CD4-positive, alpha-beta T cell (primary cell): Measurements from ENCODE around the gene RBM18. TPM values are rescaled to one million over a fixed set of nuclear protein-coding genes. Genes with fewer than 3 reads are reported as not detected.

Experiments
- ATAC-seq: fragments of 200-7000 bp; cut with Tn5 transposase; one replicate; pipeline ENCODE4 v1.10.0; 2022; ENCODE audit warnings: mild to moderate bottlenecking; ENCODE audit not compliant: poor library complexity
- CTCF ChIA-PET: fragments of 350-600 bp; sonication (Branson Sonifier 250); formaldehyde crosslinking; loops from one replicate; lab custom pipeline; 2021; ENCODE audit warnings: antibody characterized with exemption, inconsistent platforms; lab: Charles Lee
- POLR2A ChIA-PET: fragments of 350-600 bp; sonication (Branson Sonifier 250); formaldehyde crosslinking; loops from one replicate; lab custom pipeline; 2021; ENCODE audit warnings: antibody characterized with exemption, inconsistent platforms; lab: Charles Lee
- DNase-seq, 14 experiments: peaks; one replicate each; pipeline ENCODE4 v3.0.0-alpha.2; 2013 to 2020; ENCODE audit warnings: mixed read lengths in 2 of 14
- H3K27ac ChIP-seq, 2 donors: one replicate each; pipeline versions ENCODE4 v1.5.1 to v1.7.0; 2013; ENCODE audit warnings: low read length in 2 of 2, low read depth in 1 of 2, mild to moderate bottlenecking in 1 of 2
- H3K27me3 ChIP-seq, 2 experiments: 1 replicate in 1 of 2; 2 replicates in 1 of 2; pipeline versions ENCODE4 v1.6.1 to v1.7.0; 2013; ENCODE audit warnings: low read length in 2 of 2, control low read depth in 1 of 2, mild to moderate bottlenecking in 1 of 2, moderate library complexity in 1 of 2; ENCODE audit not compliant: insufficient read depth in 2 of 2, control insufficient read depth in 1 of 2
- H3K36me3 ChIP-seq: one replicate; pipeline ENCODE4 v1.6.1; 2013; ENCODE audit warnings: low read length, control low read depth; ENCODE audit not compliant: insufficient read depth
- H3K4me1 ChIP-seq: one replicate; pipeline ENCODE4 v1.6.1; 2013; ENCODE audit warnings: low read length, control low read depth; ENCODE audit not compliant: insufficient read depth
- H3K4me3 ChIP-seq: one replicate; pipeline ENCODE4 v1.5.1; 2013; ENCODE audit warnings: mild to moderate bottlenecking, low read length, moderate library complexity
- H3K9me3 ChIP-seq, 2 experiments: 1 replicate in 1 of 2; 2 replicates in 1 of 2; pipeline versions ENCODE4 v1.6.1 to v1.7.0; 2013; ENCODE audit warnings: low read length in 2 of 2, mild to moderate bottlenecking in 2 of 2, control low read depth in 1 of 2, moderate library complexity in 1 of 2; ENCODE audit not compliant: control insufficient read depth in 1 of 2, insufficient read depth in 1 of 2
- H3K27ac Mint-ChIP-seq: one replicate; pipeline ENCODE4 v1.8.0; 2020; ENCODE audit warnings: mixed read lengths
- H3K27me3 Mint-ChIP-seq: one replicate; pipeline ENCODE4 v1.8.0; 2021; ENCODE audit warnings: mixed read lengths
- H3K36me3 Mint-ChIP-seq: one replicate; pipeline ENCODE4 v1.8.0; 2021; ENCODE audit warnings: low read depth, mixed read lengths
- H3K4me1 Mint-ChIP-seq: one replicate; pipeline ENCODE4 v1.8.0; 2021; ENCODE audit warnings: low read depth, mixed read lengths
- H3K4me3 Mint-ChIP-seq: one replicate; pipeline ENCODE4 v1.8.0; 2020; ENCODE audit warnings: mild to moderate bottlenecking, mixed read lengths
- H3K9me3 Mint-ChIP-seq: one replicate; pipeline ENCODE4 v1.8.0; 2020; ENCODE audit warnings: mixed read lengths
- intact Hi-C, 2 experiments: fragments of 100-400 bp; cut with DNase I in 1 of 2; cut with micrococcal nuclease in 1 of 2; formaldehyde crosslinking; loops; one replicate each; pipeline versions ENCODE4 v1.15.1 to v1.9.0; 2023 to 2025; cut with DNase I, micrococcal nuclease
- total RNA-seq, 174 experiments: library from RNA in 2 of 174; stranded (reverse) in 2 of 174; gene quantifications; one replicate each; pipeline ENCODE4 v1.2.3 and lab custom pipeline; 2021 to 2026
- TF ChIP-seq, protein P1 (sequence below): fragments of 200-600 bp; IDR thresholded peaks from one replicate; pipeline ENCODE4 v1.8.0; 2022; ENCODE audit warnings: antibody characterized with exemption, mild to moderate bottlenecking

Gene RBM18
- total RNA-seq, 2 experiments from 2014 or later = 25.9 to 27.0 TPM

DNA sequence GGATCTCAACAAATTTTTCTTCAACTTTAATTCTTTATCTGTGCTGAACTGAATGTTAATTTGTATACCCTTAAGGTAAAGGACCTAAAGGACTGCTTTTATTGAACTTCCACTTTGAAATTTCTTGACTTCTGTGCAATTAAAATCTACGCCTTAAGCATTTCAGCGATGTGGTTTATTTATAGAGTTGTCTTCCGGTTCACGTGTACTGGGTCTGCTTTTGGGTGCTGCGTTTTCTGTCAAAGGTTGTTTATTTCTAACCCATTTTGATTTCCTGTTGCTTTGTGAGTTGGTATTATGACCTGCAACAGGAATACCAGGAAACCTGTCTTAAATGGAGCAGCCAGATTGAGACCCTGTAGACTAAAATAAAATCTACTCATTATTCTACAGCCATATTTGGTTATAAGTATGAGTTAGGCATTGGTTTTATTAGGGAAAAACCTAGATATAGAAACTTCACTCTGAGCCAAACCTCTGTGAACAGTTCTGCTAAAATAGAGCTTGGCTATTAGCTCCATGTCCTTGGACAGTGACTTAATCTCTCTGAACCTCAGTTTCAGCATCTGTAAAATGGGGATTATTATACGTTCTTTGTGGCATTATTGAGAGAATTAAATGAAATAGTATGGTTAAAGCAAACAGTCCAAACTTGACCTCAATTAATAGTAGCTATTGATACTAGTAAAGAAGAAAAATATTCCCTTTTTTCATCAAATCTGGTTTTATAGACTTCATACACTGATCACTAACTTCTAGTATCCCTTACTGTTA, 3.6 kb upstream of the RBM18 start:
- Histone ChIP-seq H3K27me3 (no peaks in the 10 kb centered on the region), H3K36me3 (peaks cover 5% of the 10 kb centered on the region), H3K4me1 (peaks cover 18% of the 10 kb centered on the region), H3K4me3 (no peak overlapping the region), H3K9me3 (no peaks in the 10 kb centered on the region), H3K27ac (no peak overlapping the region)
- H3K4me1 Mint-ChIP-seq = peaks cover 78% of the 10 kb centered on the region
- ChIA-PET CTCF (no interaction called here), POLR2A (no interaction called here)
- TF ChIP-seq, protein P1, sequence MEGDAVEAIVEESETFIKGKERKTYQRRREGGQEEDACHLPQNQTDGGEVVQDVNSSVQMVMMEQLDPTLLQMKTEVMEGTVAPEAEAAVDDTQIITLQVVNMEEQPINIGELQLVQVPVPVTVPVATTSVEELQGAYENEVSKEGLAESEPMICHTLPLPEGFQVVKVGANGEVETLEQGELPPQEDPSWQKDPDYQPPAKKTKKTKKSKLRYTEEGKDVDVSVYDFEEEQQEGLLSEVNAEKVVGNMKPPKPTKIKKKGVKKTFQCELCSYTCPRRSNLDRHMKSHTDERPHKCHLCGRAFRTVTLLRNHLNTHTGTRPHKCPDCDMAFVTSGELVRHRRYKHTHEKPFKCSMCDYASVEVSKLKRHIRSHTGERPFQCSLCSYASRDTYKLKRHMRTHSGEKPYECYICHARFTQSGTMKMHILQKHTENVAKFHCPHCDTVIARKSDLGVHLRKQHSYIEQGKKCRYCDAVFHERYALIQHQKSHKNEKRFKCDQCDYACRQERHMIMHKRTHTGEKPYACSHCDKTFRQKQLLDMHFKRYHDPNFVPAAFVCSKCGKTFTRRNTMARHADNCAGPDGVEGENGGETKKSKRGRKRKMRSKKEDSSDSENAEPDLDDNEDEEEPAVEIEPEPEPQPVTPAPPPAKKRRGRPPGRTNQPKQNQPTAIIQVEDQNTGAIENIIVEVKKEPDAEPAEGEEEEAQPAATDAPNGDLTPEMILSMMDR = no peak
- intact Hi-C loops = loop anchor here (5.0 to 10.0 kb wide), 5 partner anchors 554 to 1683 kb away; partner anchors contain the start of genes CDK5RAP2 (in 1 of the 2), PDCL (in 1 of the 2), RC3H2 (in 1 of the 2) and ZBTB26 (in 1 of the 2)
- ATAC-seq (no peak), DNase-seq (peak in 1 of 14 experiments; percentile 11)
- peak overlapping the region; percentile 79 for H3K4me3 Mint-ChIP-seq
- H3K9me3 Mint-ChIP-seq = no peaks in the 10 kb centered on the region
- peaks cover 46% of the 10 kb centered on the region for H3K36me3 Mint-ChIP-seq
- H3K27me3 Mint-ChIP-seq = no peaks in the 10 kb centered on the region
- H3K27ac Mint-ChIP-seq = peak overlapping the region; percentile 76

DNA sequence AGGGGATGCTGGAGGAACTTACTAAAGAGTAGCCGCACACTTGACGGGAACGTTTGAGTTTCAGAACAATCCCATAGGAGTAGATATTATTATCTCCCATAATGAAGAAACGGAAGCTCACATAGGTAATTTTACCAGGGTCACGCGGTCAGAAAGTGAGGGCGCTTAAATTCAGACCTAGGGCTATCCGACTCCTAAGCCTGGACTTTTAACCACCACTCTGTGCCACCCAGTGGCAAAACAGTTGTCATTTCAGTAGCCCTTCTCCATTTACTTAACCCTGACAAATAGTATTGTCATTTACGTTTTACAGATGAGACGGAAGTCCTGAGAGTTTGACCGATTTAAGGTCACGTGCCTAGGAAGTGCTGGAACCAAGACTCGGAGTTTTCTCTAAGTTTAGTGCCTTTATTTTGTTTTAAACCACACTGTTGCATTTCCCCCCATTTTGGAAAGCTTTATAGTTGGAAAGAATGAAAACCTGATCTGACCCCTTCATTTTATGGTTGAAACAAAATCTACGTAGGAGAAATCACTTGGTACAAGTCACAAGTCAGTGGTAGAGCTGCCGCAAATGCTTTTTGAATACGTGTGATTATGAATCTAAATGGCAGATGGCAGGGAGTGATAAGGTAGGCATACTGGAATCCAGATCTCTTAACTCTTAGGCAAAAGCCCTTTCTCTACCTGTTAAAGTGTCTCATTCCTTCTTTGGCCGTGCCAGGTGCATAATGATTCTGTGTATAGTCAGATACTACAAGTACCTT, 692 bp upstream of the RBM18 start:
- Mint-ChIP-seq H3K27me3 (no peaks in the 10 kb centered on the region), H3K9me3 (no peaks in the 10 kb centered on the region), H3K4me1 (peaks cover 76% of the 10 kb centered on the region), H3K27ac (peak overlapping the region; percentile 94), H3K4me3 (peak overlapping the region; percentile 90), H3K36me3 (peaks cover 36% of the 10 kb centered on the region)
- peak; percentile 22 for ATAC-seq
- Histone ChIP-seq H3K4me3 (peak overlapping the region; percentile 86), H3K36me3 (peaks cover 17% of the 10 kb centered on the region), H3K27me3 (no peaks in the 10 kb centered on the region), H3K4me1 (peaks cover 29% of the 10 kb centered on the region), H3K27ac (peak overlapping the region; percentile 89 to 97), H3K9me3 (no peaks in the 10 kb centered on the region)
- intact Hi-C loops = loop anchor here (2.0 to 10.0 kb wide), 7 partner anchors 107 to 1681 kb away; partner anchors contain the start of genes CDK5RAP2 (in 1 of the 2), MORN5 (in 1 of the 2), NDUFA8 (in 1 of the 2) and PDCL (in 1 of the 2)
- TF ChIP-seq, protein P1 = no peak
- peak in 4 of 14 experiments; percentile 5 to 73 (median 64) for DNase-seq
- POLR2A ChIA-PET = interaction anchor here (0.6 to 1.7 kb wide), 11 partner anchors 9 to 1472 kb away, joined by 3 to 5 read pairs (median 4); partner anchors contain the start of genes FBXW2, RABGAP1 and TTLL11
- CTCF ChIA-PET = interaction anchor here (1.1 to 1.4 kb wide), 3 partner anchors 12 to 141 kb away, joined by 3 read pairs; no protein-coding TSS in a partner anchor
